ENCODE measurements around the gene TCP11L1. TPM values are rescaled to one million over a fixed set of nuclear protein-coding genes. Genes with fewer than 3 reads are reported as not detected.
"Not testable (repeated sequence)": the region's sequence is repeated elsewhere in the genome, so short reads cannot be mapped to it uniquely, and the experiment has no call there.

The TCP11L1 gene
- total RNA-seq, 2 donors from 2014 or later, result 54.0 to 63.7 TPM

DNA sequence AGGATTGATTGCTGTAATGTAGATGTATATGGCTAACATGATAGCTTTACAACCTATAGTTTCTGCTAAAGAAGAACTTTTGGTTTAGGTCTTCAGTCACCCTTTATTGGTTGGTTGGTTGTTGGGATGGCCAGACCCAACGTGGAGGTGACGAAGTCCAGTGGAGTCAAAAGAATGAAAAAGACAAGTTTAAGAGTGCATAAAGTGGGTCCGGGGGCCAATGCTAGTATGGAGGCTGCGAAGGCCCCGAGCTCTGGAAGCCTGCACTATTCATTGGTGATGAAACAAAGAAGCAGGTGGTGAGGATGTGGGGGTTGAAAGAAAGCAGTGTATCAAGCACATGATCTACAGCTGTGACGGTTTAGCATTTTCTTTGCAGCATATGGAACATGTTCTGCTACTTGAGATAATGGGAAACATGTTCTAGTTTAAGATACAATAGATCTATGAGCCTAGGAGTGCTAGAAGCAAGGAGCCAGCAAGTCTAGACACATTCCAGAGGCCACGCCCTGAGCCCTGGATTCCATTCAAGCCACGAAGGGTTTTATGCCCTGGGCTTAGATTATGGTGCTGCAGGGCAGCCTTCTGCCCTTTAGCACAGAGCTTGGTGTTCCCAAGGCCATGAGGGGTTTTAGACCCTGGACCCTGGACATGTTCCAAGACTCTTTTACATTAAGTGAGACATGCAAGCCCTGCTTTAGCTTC, 6.3 kb downstream of the TCP11L1 start:
- no peaks in the 10 kb centered on the region for H3K27me3 ChIP-seq (ENCODE audit: control insufficient read depth, insufficient read depth, low read length, poor library complexity, severe bottlenecking)
- Mint-ChIP-seq H3K36me3 (ENCODE audit: low read depth) (peaks cover 70% of the 10 kb centered on the region), H3K27ac (no peak overlapping the region), H3K27me3 (ENCODE audit: insufficient read depth) (no peaks in the 10 kb centered on the region), H3K4me1 (peaks cover 42% of the 10 kb centered on the region), H3K4me3 (no peak overlapping the region), H3K9me3 (peaks cover 31% of the 10 kb centered on the region)
- no peak for DNase-seq
- no peak overlapping the region for H3K27ac ChIP-seq (ENCODE audit: low read depth, low read length)
- H3K9me3 ChIP-seq (ENCODE audit: control insufficient read depth, low read length), result peaks cover 47% of the 10 kb centered on the region
- H3K4me3 ChIP-seq (ENCODE audit: low read length), result no peak overlapping the region
- no peak overlapping the region for H3K9ac ChIP-seq (ENCODE audit: extremely low read depth, low read length, poor library complexity, severe bottlenecking)
- H3K36me3 ChIP-seq (ENCODE audit: control insufficient read depth, insufficient read depth, low read length), result peaks cover 59% of the 10 kb centered on the region
- 96 to 97% methylated on average over 8 of the region's 8 CpGs for WGBS, 2 experiments (ENCODE audit: insufficient coverage in 1 of 2, insufficient read length in 1 of 2)
- TF ChIP-seq, protein P1, sequence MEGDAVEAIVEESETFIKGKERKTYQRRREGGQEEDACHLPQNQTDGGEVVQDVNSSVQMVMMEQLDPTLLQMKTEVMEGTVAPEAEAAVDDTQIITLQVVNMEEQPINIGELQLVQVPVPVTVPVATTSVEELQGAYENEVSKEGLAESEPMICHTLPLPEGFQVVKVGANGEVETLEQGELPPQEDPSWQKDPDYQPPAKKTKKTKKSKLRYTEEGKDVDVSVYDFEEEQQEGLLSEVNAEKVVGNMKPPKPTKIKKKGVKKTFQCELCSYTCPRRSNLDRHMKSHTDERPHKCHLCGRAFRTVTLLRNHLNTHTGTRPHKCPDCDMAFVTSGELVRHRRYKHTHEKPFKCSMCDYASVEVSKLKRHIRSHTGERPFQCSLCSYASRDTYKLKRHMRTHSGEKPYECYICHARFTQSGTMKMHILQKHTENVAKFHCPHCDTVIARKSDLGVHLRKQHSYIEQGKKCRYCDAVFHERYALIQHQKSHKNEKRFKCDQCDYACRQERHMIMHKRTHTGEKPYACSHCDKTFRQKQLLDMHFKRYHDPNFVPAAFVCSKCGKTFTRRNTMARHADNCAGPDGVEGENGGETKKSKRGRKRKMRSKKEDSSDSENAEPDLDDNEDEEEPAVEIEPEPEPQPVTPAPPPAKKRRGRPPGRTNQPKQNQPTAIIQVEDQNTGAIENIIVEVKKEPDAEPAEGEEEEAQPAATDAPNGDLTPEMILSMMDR (conservative IDR thresholded peaks at IDR 0.05), result no peak
- no peaks in the 10 kb centered on the region for H3K4me1 ChIP-seq (ENCODE audit: control insufficient read depth, insufficient read depth, low read length)

DNA sequence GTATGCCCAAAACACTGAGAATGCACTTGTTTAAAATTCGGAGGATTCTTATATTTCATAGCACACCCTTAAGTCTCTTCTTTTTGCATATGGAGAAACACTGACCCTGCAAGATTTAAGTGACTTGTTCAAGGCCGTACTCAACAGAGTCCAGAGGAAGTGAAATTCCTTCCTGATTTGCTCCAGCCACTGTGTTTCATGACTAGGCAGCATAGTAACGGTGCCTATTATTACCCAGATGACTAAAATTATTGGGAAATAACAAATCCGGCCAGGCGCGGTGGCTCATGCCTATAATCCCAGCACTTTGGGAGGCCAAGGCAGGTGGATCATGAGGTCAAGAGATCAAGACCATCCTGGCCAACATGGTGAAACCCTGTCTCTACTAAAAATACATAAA, 9.3 kb downstream of the TCP11L1 start:
- Histone ChIP-seq H3K36me3 (ENCODE audit: control insufficient read depth, insufficient read depth, low read length) (peaks cover 63% of the 10 kb centered on the region), H3K9me3 (ENCODE audit: control insufficient read depth, low read length) (peaks cover 42% of the 10 kb centered on the region)
- peaks cover 31% of the 10 kb centered on the region for H3K9me3 Mint-ChIP-seq
- not testable (repeated sequence) for H3K4me1 ChIP-seq (ENCODE audit: control insufficient read depth, insufficient read depth, low read length); DNase-seq; H3K27me3 ChIP-seq (ENCODE audit: control insufficient read depth, insufficient read depth, low read length, poor library complexity, severe bottlenecking); H3K9ac ChIP-seq (ENCODE audit: extremely low read depth, low read length, poor library complexity, severe bottlenecking); H3K4me3 ChIP-seq (ENCODE audit: low read length); H3K27ac Mint-ChIP-seq; H3K4me3 Mint-ChIP-seq; H3K27me3 Mint-ChIP-seq (ENCODE audit: insufficient read depth); H3K27ac ChIP-seq (ENCODE audit: low read depth, low read length)
- H3K4me1 Mint-ChIP-seq, result peaks cover 32% of the 10 kb centered on the region
- H3K36me3 Mint-ChIP-seq (ENCODE audit: low read depth), result peaks cover 67% of the 10 kb centered on the region
- 90 to 100% methylated on average over 2 to 6 of the region's 6 CpGs for WGBS, 2 experiments (ENCODE audit: insufficient coverage in 1 of 2, insufficient read length in 1 of 2)

DNA sequence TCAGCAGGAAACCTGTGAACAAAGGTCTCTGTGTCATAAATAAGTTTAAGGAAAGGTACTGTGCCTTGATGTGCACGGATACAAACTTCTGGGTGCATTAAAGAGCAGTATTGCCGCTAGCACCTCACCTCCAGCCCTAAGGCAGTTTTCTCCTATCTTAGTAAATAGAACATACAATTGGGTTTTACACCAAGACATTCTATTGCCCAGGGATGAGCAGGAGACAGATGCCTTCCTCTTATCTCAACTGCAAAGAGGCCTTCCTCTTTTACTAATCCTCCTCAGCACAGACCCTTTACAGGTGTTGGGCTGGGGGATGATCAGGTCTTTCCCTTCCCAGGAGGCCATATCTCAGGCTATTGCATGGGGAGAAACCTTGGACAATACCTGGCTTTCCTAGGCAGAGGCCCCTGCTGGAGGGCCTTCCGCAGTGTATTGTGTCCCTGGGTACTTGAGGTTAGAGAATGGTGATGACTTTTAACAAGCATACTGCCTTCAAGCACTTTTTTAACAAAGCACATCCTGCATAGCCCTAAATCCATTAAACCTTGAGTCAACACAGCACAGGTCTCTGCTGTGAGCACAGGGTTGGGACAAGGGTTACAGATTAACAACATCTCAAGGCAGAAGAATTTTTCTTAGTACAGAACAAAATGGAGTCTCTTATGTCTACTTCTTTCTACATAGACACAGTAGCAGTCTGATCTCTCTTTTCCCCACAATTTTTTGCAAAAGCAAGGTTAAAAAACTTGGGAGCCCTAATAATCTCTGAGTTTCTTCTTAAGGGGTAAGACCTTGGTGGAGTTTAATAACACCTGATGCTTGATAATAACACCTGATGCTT, 10.4 kb downstream of the TCP11L1 start:
- H3K4me1 Mint-ChIP-seq, result peaks cover 34% of the 10 kb centered on the region
- 29% methylated on average over 3 of the region's 3 CpGs; no CpG with 5 or more reads in 1 of the 2 experiments for WGBS, 2 experiments (ENCODE audit: insufficient coverage in 1 of 2, insufficient read length in 1 of 2)
- H3K27me3 Mint-ChIP-seq (ENCODE audit: insufficient read depth); H3K27me3 ChIP-seq (ENCODE audit: control insufficient read depth, insufficient read depth, low read length, poor library complexity, severe bottlenecking); H3K27ac ChIP-seq (ENCODE audit: low read depth, low read length); H3K4me1 ChIP-seq (ENCODE audit: control insufficient read depth, insufficient read depth, low read length); H3K9ac ChIP-seq (ENCODE audit: extremely low read depth, low read length, poor library complexity, severe bottlenecking); H3K4me3 ChIP-seq (ENCODE audit: low read length): not testable (repeated sequence)
- peak; percentile 84 for DNase-seq
- H3K27ac Mint-ChIP-seq, result peak overlapping the region; percentile 90
- peaks cover 22% of the 10 kb centered on the region for H3K9me3 Mint-ChIP-seq
- H3K4me3 Mint-ChIP-seq, result peak overlapping the region; percentile 35
- peaks cover 31% of the 10 kb centered on the region for H3K9me3 ChIP-seq (ENCODE audit: control insufficient read depth, low read length)
- peaks cover 57% of the 10 kb centered on the region for H3K36me3 ChIP-seq (ENCODE audit: control insufficient read depth, insufficient read depth, low read length)
- TF ChIP-seq, protein P1 (conservative IDR thresholded peaks at IDR 0.05), result peak; percentile 45
- peaks cover 64% of the 10 kb centered on the region for H3K36me3 Mint-ChIP-seq (ENCODE audit: low read depth)

Measured in endodermal cell (in vitro differentiated cells).